ENCODE measurements around the gene FAM180A. TPM values are rescaled to one million over a fixed set of nuclear protein-coding genes. Genes with fewer than 3 reads are reported as not detected.

Gene FAM180A
- total RNA-seq, 1 experiment from 2014 or later, result not detected

- TF ChIP-seq EZH2phosphoT487 (IDR thresholded peaks at IDR 0.05; ENCODE audit: borderline replicate concordance, low read length) (no peak), EZH2 (IDR thresholded peaks at IDR 0.05; ENCODE audit: low read length, unreplicated experiment) (no peak), CTCF (conservative IDR thresholded peaks at IDR 0.05; ENCODE audit: low read depth, low read length) (no peak)
- ATAC-seq (no peak), DNase-seq (no peak)
- intact Hi-C loops (cut with micrococcal nuclease), result no loop called here
- no peaks in the 10 kb centered on the region for H3F3A ChIP-seq (ENCODE audit: low read length, unreplicated experiment)
- no TSS peak for BruUV-seq (replicated peaks)
- H3K4me1 ChIP-seq (ENCODE audit: insufficient read depth, low read length), result peaks cover 26% of the 10 kb centered on the region
- no peaks in the 10 kb centered on the region for H3K27me3 ChIP-seq (ENCODE audit: low read length)
- no peaks in the 10 kb centered on the region for H3K9me2 ChIP-seq (replicated peaks; ENCODE audit: low read length)
- H4K20me1 ChIP-seq (ENCODE audit: low read length), result no peaks in the 10 kb centered on the region
- H3K36me3 ChIP-seq (ENCODE audit: low read depth, low read length), result no peaks in the 10 kb centered on the region
- no peaks in the 10 kb centered on the region for H3K79me2 ChIP-seq (ENCODE audit: low read length)
- H3K9ac ChIP-seq (ENCODE audit: low read length), result no peak overlapping the region
- ChIA-PET POLR2A (ENCODE audit: unreplicated experiment) (no interaction called here), CTCF (no interaction called here)
- no peak overlapping the region for H3K27ac ChIP-seq (ENCODE audit: low read length)
- no peak overlapping the region for H3K4me3 ChIP-seq (ENCODE audit: low read length)
- H3K9me3 ChIP-seq (ENCODE audit: low read length), result no peaks in the 10 kb centered on the region
- H2AFZ ChIP-seq (ENCODE audit: low read length), result no peak overlapping the region
- H3K4me2 ChIP-seq (ENCODE audit: low read length), result no peak overlapping the region
These were observed 66.9 kb downstream of the FAM180A start for GRCh38 chr7:135681762-135682161.

Other genes starting within 250 kb of the FAM180A start
- 8.4 and 9.7 TPM in 2 replicates for gene CNOT4, start 238.7 kb downstream of the FAM180A start, total RNA-seq (2014; rRNA removed)
- gene NUP205, start 190.9 kb downstream of the FAM180A start, total RNA-seq (2014; rRNA removed), result 79.9 and 86.7 TPM in 2 replicates
- 7.1 and 8.8 TPM in 2 replicates for gene STMP1, start 86.3 kb downstream of the FAM180A start, total RNA-seq (2014; rRNA removed)
- gene SLC13A4, start 20.6 kb downstream of the FAM180A start, total RNA-seq (2014; rRNA removed), result not detected in 2 replicates
- gene MTPN, start 228.5 kb upstream of the FAM180A start, total RNA-seq (2014; rRNA removed), result 96.0 and 113 TPM in 2 replicates

Data from PC-3 (cell line).